Testis (tissue), 3 donors: ENCODE results near the gene TMA7. TPM values are rescaled to one million over a fixed set of nuclear protein-coding genes. Genes with fewer than 3 reads are reported as not detected.
"Not testable (repeated sequence)": the region's sequence is repeated elsewhere in the genome, so short reads cannot be mapped to it uniquely, and the experiment has no call there.

Experiments
- DNase-seq: peaks from one replicate; pipeline ENCODE4 v3.0.0-alpha.2; 2019
- H3K27ac ChIP-seq, 2 donors: fragments of 200-600 bp; sonication (generic); one replicate each; pipeline ENCODE4 v1.5.1; 2019
- H3K27me3 ChIP-seq: fragments of 200-600 bp; sonication (generic); one replicate; pipeline ENCODE4 v1.5.1; 2019
- H3K36me3 ChIP-seq: fragments of 200-600 bp; sonication (generic); one replicate; pipeline ENCODE4 v1.5.1; 2017; ENCODE audit warnings: low read depth; ENCODE audit errors: missing control alignments
- H3K4me1 ChIP-seq: fragments of 200-600 bp; sonication (generic); one replicate; pipeline ENCODE4 v1.5.1; 2019
- H3K4me3 ChIP-seq, 2 donors: fragments of 200-600 bp; sonication (generic); one replicate each; pipeline ENCODE4 v1.5.1; 2017 to 2019
- H3K9me3 ChIP-seq: fragments of 200-600 bp; sonication (generic); one replicate; pipeline ENCODE4 v1.5.1; 2017
- CTCF ChIP-seq, 3 experiments: fragments of 450-650 bp in 2 of 3; fragments of 200-600 bp in 1 of 3; sonication (generic) in 1 of 3; IDR thresholded peaks; one replicate each; pipeline ENCODE4 v1.5.1; 2016 to 2019; ENCODE audit warnings: antibody characterized with exemption in 3 of 3, mild to moderate bottlenecking in 2 of 3, moderate library complexity in 1 of 3
- POLR2A ChIP-seq: fragments of 450-650 bp; IDR thresholded peaks from one replicate; pipeline ENCODE4 v1.6.1; 2017; ENCODE audit warnings: antibody characterized with exemption, mild to moderate bottlenecking, moderate library complexity
- WGBS, 2 donors: methylation state at CpG; one replicate each; pipeline ENCODE4 v1.1.5; 2018; 5-methylcytosine and 5-hydroxymethylcytosine counted together
- intact Hi-C: fragments of 100-400 bp; cut with DNase I; formaldehyde crosslinking; loops from one replicate; pipeline ENCODE4 v1.15.1; 2023; ENCODE audit warnings: low total_unique reads
- polyA plus RNA-seq: library from polyadenylated mRNA; stranded (reverse); fragments of 350-450 nt; fragmentation: Illumina TruSeq; extraction: RNeasy Lipid Tissue Mini Kit (QIAGEN cat#74804); gene quantifications from one replicate; pipeline ENCODE4 v1.2.3, GENCODE V29; 2014; ENCODE audit warnings: low read depth, low replicate concordance; ENCODE audit not compliant: insufficient read depth
- total RNA-seq, 2 donors: library from RNA; depleted of rRNA; stranded (reverse); fragments of >200 nt; gene quantifications; one replicate each; pipeline ENCODE4 v1.2.3, GENCODE V29; 2016

TMA7 gene
- total and polyA plus RNA-seq, 3 donors from 2014 or later, result 380 to 425 (median 393) TPM

- H3K27ac ChIP-seq, result peak overlapping the region; percentile 95 to 98
- H3K36me3 ChIP-seq, result no peaks in the 10 kb centered on the region
- DNase-seq, result no peak
- 22 to 23% methylated on average over 5 of the region's 5 CpGs for WGBS, 2 donors
- H3K4me3 ChIP-seq, result peak overlapping the region; percentile 75 to 76
- TF ChIP-seq POLR2A (no peak), CTCF (IDR thresholded peaks at IDR 0.05) (no peak)
- intact Hi-C loops, result no loop called here
- no peaks in the 10 kb centered on the region for H3K9me3 ChIP-seq
- peaks cover 21% of the 10 kb centered on the region for H3K4me1 ChIP-seq
- no peaks in the 10 kb centered on the region for H3K27me3 ChIP-seq
Observed at GRCh38 chr3:48472673-48472922, 32.5 kb downstream of the TMA7 start.

- Histone ChIP-seq H3K27ac (peak overlapping the region; percentile 95 to 98), H3K27me3 (no peaks in the 10 kb centered on the region), H3K4me3 (peak overlapping the region; percentile 75 to 76), H3K36me3 (no peaks in the 10 kb centered on the region), H3K9me3 (no peaks in the 10 kb centered on the region), H3K4me1 (peaks cover 21% of the 10 kb centered on the region)
- intact Hi-C loops, result no loop called here
- DNase-seq, result peak; percentile 90
- TF ChIP-seq POLR2A (peak; percentile 29), CTCF (IDR thresholded peaks at IDR 0.05) (peak in 2 of 3 experiments; percentile 40 to 48)
- 21 to 22% methylated on average over 15 to 17 of the region's 17 CpGs for WGBS, 2 donors
Observed at GRCh38 chr3:48472923-48473616, 33.0 kb downstream of the TMA7 start.

- 76 to 80% methylated on average over 5 of the region's 5 CpGs for WGBS, 2 donors
- DNase-seq, result no peak
- Histone ChIP-seq H3K27ac (peak overlapping the region; percentile 95 to 98), H3K9me3 (no peaks in the 10 kb centered on the region), H3K4me1 (peaks cover 21% of the 10 kb centered on the region), H3K4me3 (no peak overlapping the region), H3K27me3 (no peaks in the 10 kb centered on the region), H3K36me3 (no peaks in the 10 kb centered on the region)
- TF ChIP-seq CTCF (IDR thresholded peaks at IDR 0.05) (no peak), POLR2A (no peak)
- intact Hi-C loops, result no loop called here
Observed at GRCh38 chr3:48473617-48473952, 33.5 kb downstream of the TMA7 start.

- H3K4me3 ChIP-seq, H3K36me3 ChIP-seq, H3K27me3 ChIP-seq, H3K9me3 ChIP-seq, intact Hi-C loops, H3K27ac ChIP-seq, DNase-seq: not testable (repeated sequence)
- whole genome bisulfite sequencing, 2 donors, result 95 to 96% methylated on average over 4 of the region's 4 CpGs
- H3K4me1 ChIP-seq, result peaks cover 21% of the 10 kb centered on the region
Observed at GRCh38 chr3:48474031-48474430, 34.0 kb downstream of the TMA7 start.

- intact Hi-C loops, result no loop called here
- Histone ChIP-seq H3K27ac (no peak overlapping the region), H3K36me3 (no peaks in the 10 kb centered on the region), H3K4me3 (no peak overlapping the region), H3K9me3 (no peaks in the 10 kb centered on the region), H3K4me1 (peaks cover 21% of the 10 kb centered on the region), H3K27me3 (no peaks in the 10 kb centered on the region)
- TF ChIP-seq CTCF (IDR thresholded peaks at IDR 0.05) (no peak), POLR2A (no peak)
- WGBS, 2 donors, result 66 to 68% methylated on average over 4 of the region's 4 CpGs
- DNase-seq, result no peak
Observed at GRCh38 chr3:48474619-48475018, 34.6 kb downstream of the TMA7 start.
